Stimulated activated CD4-positive, alpha-beta T cell treated with anti-CD3 and anti-CD28 coated beads, TNF-alpha, amount 100 ng/mL, for 24 hours (primary cell): ENCODE data around the gene ARMC12.

Experiments used
- DNase-seq, 3 experiments: peaks; one replicate each; pipeline ENCODE4 v3.0.0-alpha.2; 2020; ENCODE audit warnings: low read depth in 3 of 3

The ARMC12 gene

GRCh38 chr6:35775031-35775430 lies 38.2 kb downstream of the ARMC12 start:
- no peak for DNase-seq

- DNase-seq, result no peak
These were observed 39.8 kb downstream of the ARMC12 start, which contains the start of gene CLPSL2 for GRCh38 chr6:35776364-35777215. CLPSL2 (plus strand) TSS chr6:35776598; CDS start chr6:35776619, 21 bp downstream.

GRCh38 chr6:35777356-35778102 lies 40.7 kb downstream of the ARMC12 start:
- no peak for DNase-seq

GRCh38 chr6:35778437-35778836 lies 41.6 kb downstream of the ARMC12 start:
- no peak for DNase-seq

- no peak for DNase-seq
These were observed 43.9 kb downstream of the ARMC12 start, which contains the start of gene CLPSL1 for GRCh38 chr6:35780719-35781118. CLPSL1 (plus strand) TSS chr6:35781019; CDS start chr6:35781111, 92 bp downstream.

- DNase-seq, result no peak
These were observed 44.5 kb downstream of the ARMC12 start for GRCh38 chr6:35781290-35781689.

GRCh38 chr6:35782424-35782823 lies 45.6 kb downstream of the ARMC12 start:
- no peak for DNase-seq

- no peak for DNase-seq
These were observed 47.4 kb downstream of the ARMC12 start for GRCh38 chr6:35784200-35784599.

GRCh38 chr6:35786272-35786671 lies 49.4 kb downstream of the ARMC12 start:
- DNase-seq, result no peak

GRCh38 chr6:35786810-35787209 lies 50.0 kb downstream of the ARMC12 start:
- DNase-seq, result no peak

- DNase-seq, result no peak
These were observed 50.7 kb downstream of the ARMC12 start for GRCh38 chr6:35787266-35788218.

GRCh38 chr6:35788423-35788982 lies 51.7 kb downstream of the ARMC12 start:
- no peak for DNase-seq

- no peak for DNase-seq
These were observed 53.9 kb downstream of the ARMC12 start for GRCh38 chr6:35790683-35791082.

GRCh38 chr6:35794536-35795452 lies 58.0 kb downstream of the ARMC12 start:
- DNase-seq, result no peak

GRCh38 chr6:35795453-35796071 lies 58.7 kb downstream of the ARMC12 start:
- DNase-seq, result no peak

GRCh38 chr6:35796236-35796635 lies 59.4 kb downstream of the ARMC12 start:
- no peak for DNase-seq

GRCh38 chr6:35797837-35798526 lies 61.1 kb downstream of the ARMC12 start:
- no peak for DNase-seq
